H1 (cell line): Measurements from ENCODE around the gene BATF2. TPM values are rescaled to one million over a fixed set of nuclear protein-coding genes. Genes with fewer than 3 reads are reported as not detected.

Experiments used
- CTCF ChIA-PET: fragments of 300-600 bp; sonication (Branson Sonifier 250); formaldehyde crosslinking; loops from one replicate; lab custom pipeline; 2021; ENCODE audit not compliant: partially characterized antibody; lab: Charles Lee
- POLR2A ChIA-PET: fragments of 300-600 bp; sonication (Branson Sonifier 250); formaldehyde crosslinking; loops from one replicate; lab custom pipeline; 2021; ENCODE audit warnings: inconsistent platforms; ENCODE audit not compliant: partially characterized antibody; lab: Charles Lee
- DNase-seq, 2 experiments: peaks; one replicate each; pipeline versions ENCODE4 v3.0.0 to v3.0.0-alpha.2; 2010 to 2022; ENCODE audit warnings: low spot score in 2 of 2, low read depth in 1 of 2, mixed read lengths in 1 of 2
- FAIRE-seq: peaks from 2 replicates; lab custom pipeline; 2011; peaks lifted over from hg19 to GRCh38; lab: Jason Lieb, UNC
- H2AFZ ChIP-seq: 2 replicates; pipeline ENCODE4 v1.8.1; 2012; ENCODE audit warnings: low read length, inconsistent platforms
- H2AK5ac ChIP-seq: 2 replicates; pipeline ENCODE4 v1.6.1; 2013; ENCODE audit warnings: low read depth, low read length
- H2BK120ac ChIP-seq: replicated peaks from 2 replicates; pipeline ENCODE3; 2013; ENCODE audit warnings: low read depth, low read length, inconsistent platforms
- H2BK12ac ChIP-seq: 2 replicates; pipeline ENCODE4 v1.6.1; 2013; ENCODE audit warnings: low read depth, low read length
- H2BK15ac ChIP-seq: 2 replicates; pipeline ENCODE4 v1.6.1; 2013; ENCODE audit warnings: low read length
- H2BK20ac ChIP-seq: 2 replicates; pipeline ENCODE4 v1.6.1; 2013; ENCODE audit warnings: low read length
- H2BK5ac ChIP-seq: 2 replicates; pipeline ENCODE4 v1.6.1; 2013; ENCODE audit warnings: low read depth, low read length
- H3K14ac ChIP-seq: 2 replicates; pipeline ENCODE4 v1.6.1; 2013; ENCODE audit warnings: inconsistent platforms; ENCODE audit not compliant: insufficient read length
- H3K18ac ChIP-seq: 2 replicates; pipeline ENCODE4 v1.6.1; 2013; ENCODE audit warnings: low read length; ENCODE audit errors: extremely low read depth
- H3K23ac ChIP-seq: 2 replicates; pipeline ENCODE4 v1.6.1; 2013; ENCODE audit warnings: inconsistent platforms; ENCODE audit not compliant: insufficient read length
- H3K23me2 ChIP-seq: 2 replicates; pipeline ENCODE4 v1.6.1; 2013; ENCODE audit warnings: low read depth, low read length
- H3K27ac ChIP-seq: 2 replicates; pipeline ENCODE4 v1.6.1; 2011; ENCODE audit warnings: low read depth, low read length, inconsistent platforms
- H3K27me3 ChIP-seq, 4 experiments: replicated peaks in 1 of 4; 1 replicate in 1 of 4; 2 replicates in 3 of 4; pipeline versions ENCODE4 v1.6.1 to v1.8.1; 2011 to 2013; ENCODE audit warnings: low read length in 3 of 4, mild to moderate bottlenecking in 3 of 4, inconsistent platforms in 2 of 4, mixed read lengths in 2 of 4, moderate library complexity in 1 of 4; ENCODE audit not compliant: control insufficient read depth in 3 of 4, insufficient read depth in 3 of 4; ENCODE audit errors: extremely low read depth in 1 of 4
- H3K36me3 ChIP-seq, 4 experiments: 2 replicates each; pipeline versions ENCODE4 v1.6.1 to v1.8.1; 2011 to 2013; ENCODE audit warnings: mild to moderate bottlenecking in 4 of 4, low read length in 3 of 4, moderate library complexity in 2 of 4, control low read depth in 1 of 4, inconsistent platforms in 1 of 4; ENCODE audit not compliant: insufficient read depth in 4 of 4, control insufficient read depth in 2 of 4
- H3K4ac ChIP-seq: replicated peaks from 2 replicates; pipeline ENCODE3; 2013; ENCODE audit warnings: low read length, low read depth, mixed read lengths, inconsistent platforms; ENCODE audit not compliant: insufficient read length
- H3K4me1 ChIP-seq, 4 experiments: replicated peaks in 1 of 4; 1 replicate in 1 of 4; 2 replicates in 3 of 4; pipeline versions ENCODE4 v1.6.1 to v1.8.1; 2011 to 2013; ENCODE audit warnings: low read length in 3 of 4, inconsistent platforms in 2 of 4, mixed read lengths in 1 of 4; ENCODE audit not compliant: insufficient read depth in 4 of 4, control insufficient read depth in 3 of 4
- H3K4me2 ChIP-seq, 2 experiments: 2 replicates each; pipeline versions ENCODE4 v1.6.1 to v1.8.1; 2011 to 2013; ENCODE audit warnings: low read depth in 2 of 2, low read length in 2 of 2, control low read depth in 1 of 2, inconsistent platforms in 1 of 2, mild to moderate bottlenecking in 1 of 2; ENCODE audit not compliant: insufficient read depth in 1 of 2
- H3K4me3 ChIP-seq, 4 experiments: fragments of 200-600, 300-600 bp in 1 of 4; sonication (generic), shearing (Covaris generic), sonication (Bioruptor Twin) in 1 of 4; 2 replicates each; pipeline versions ENCODE4 v1.5.1 to v1.8.1; 2011 to 2016; ENCODE audit warnings: low read length in 4 of 4, low read depth in 3 of 4, control low read depth in 2 of 4, inconsistent platforms in 2 of 4, mild to moderate bottlenecking in 2 of 4, mixed read lengths in 1 of 4, moderate library complexity in 1 of 4; ENCODE audit not compliant: insufficient read depth in 2 of 4; ENCODE audit errors: extremely low read depth in 1 of 4
- H3K56ac ChIP-seq: replicated peaks from 2 replicates; pipeline ENCODE3; 2013; ENCODE audit warnings: low read depth, mild to moderate bottlenecking, mixed read lengths, low read length, inconsistent platforms; ENCODE audit not compliant: insufficient read length
- H3K79me1 ChIP-seq: 2 replicates; pipeline ENCODE4 v1.6.1; 2013; ENCODE audit warnings: low read depth, low read length, control low read depth
- H3K79me2 ChIP-seq, 2 experiments: 2 replicates each; pipeline versions ENCODE4 v1.6.1 to v1.8.1; 2012 to 2013; ENCODE audit warnings: low read length in 2 of 2, mild to moderate bottlenecking in 2 of 2, inconsistent platforms in 1 of 2; ENCODE audit not compliant: insufficient read depth in 2 of 2, control insufficient read depth in 1 of 2
- H3K9ac ChIP-seq, 4 experiments: replicated peaks in 1 of 4; 1 replicate in 1 of 4; 2 replicates in 3 of 4; pipeline versions ENCODE4 v1.6.1 to v1.8.1; 2011 to 2013; ENCODE audit warnings: low read depth in 3 of 4, low read length in 3 of 4, control low read depth in 2 of 4, mild to moderate bottlenecking in 2 of 4, moderate library complexity in 2 of 4, inconsistent platforms in 1 of 4; ENCODE audit errors: extremely low read depth in 1 of 4
- H3K9me3 ChIP-seq, 2 experiments: 2 replicates each; pipeline versions ENCODE4 v1.6.1 to v1.8.1; 2012 to 2013; ENCODE audit warnings: mild to moderate bottlenecking in 2 of 2, moderate library complexity in 2 of 2, control low read depth in 1 of 2, inconsistent platforms in 1 of 2, low read depth in 1 of 2, low read length in 1 of 2, mixed read lengths in 1 of 2; ENCODE audit not compliant: insufficient read depth in 2 of 2
- H4K20me1 ChIP-seq, 2 experiments: replicated peaks in 1 of 2; 2 replicates each; pipeline versions ENCODE3 to v1.8.1; 2011 to 2013; ENCODE audit warnings: inconsistent platforms in 2 of 2, low read length in 2 of 2, mild to moderate bottlenecking in 1 of 2; ENCODE audit not compliant: insufficient read depth in 2 of 2, control insufficient read depth in 1 of 2
- H4K5ac ChIP-seq: 2 replicates; pipeline ENCODE4 v1.6.1; 2013; ENCODE audit warnings: low read length, low read depth, mixed read lengths, inconsistent platforms; ENCODE audit not compliant: insufficient read length
- H4K8ac ChIP-seq: 2 replicates; pipeline ENCODE4 v1.8.0; 2013; ENCODE audit warnings: mild to moderate bottlenecking, moderate library complexity, low read length, inconsistent platforms; ENCODE audit not compliant: insufficient read depth; ENCODE audit errors: extremely low read depth
- H4K91ac ChIP-seq: replicated peaks from 2 replicates; pipeline ENCODE3; 2013; ENCODE audit warnings: low read length, mixed read lengths, inconsistent platforms; ENCODE audit not compliant: insufficient read length
- SIRT6 ChIP-seq: IDR thresholded peaks from one replicate; pipeline ENCODE4 v1.7.1; 2012; ENCODE audit warnings: low read length, inconsistent platforms
- WGBS, 2 experiments: shearing (Covaris generic) in 1 of 2; methylation state at CpG; one replicate each; pipeline versions ENCODE4 v1.1.6 to v1.1.7; 2013 to 2015; ENCODE audit warnings: low lambda C conversion rate in 2 of 2, mixed read lengths in 2 of 2, inconsistent platforms in 1 of 2, low coverage in 1 of 2, missing lambda C conversion rate in 1 of 2; ENCODE audit not compliant: insufficient replicate concordance in 2 of 2, insufficient coverage in 1 of 2, insufficient read length in 1 of 2; ENCODE audit errors: extremely low coverage in 1 of 2, missing lambda C conversion rate in 1 of 2; 5-methylcytosine and 5-hydroxymethylcytosine counted together
- polyA plus RNA-seq, 7 experiments: library from polyadenylated mRNA; depleted of rRNA in 3 of 7; stranded (reverse) in 5 of 7; unstranded in 2 of 7; fragments of >200 nt in 5 of 7; fragments of 200-250 nt in 2 of 7; gene quantifications; 1 replicate in 5 of 7; 2 replicates in 1 of 7; 4 replicates in 1 of 7; pipeline versions ENCODE4 v1.2.1 to v1.2.3, GENCODE V29; 2011 to 2013; ENCODE audit warnings: missing spikeins in 2 of 7, mixed read lengths in 2 of 7
- total RNA-seq: library from RNA; stranded (reverse); fragmentation: NEBNext Ultra II Directional; extraction: Animal tissue kit (Norgen Biotek cat#: 25700); gene quantifications from 2 replicates; pipeline ENCODE4 v1.2.1, GENCODE V29; 2021

BATF2 gene
- total and polyA plus RNA-seq, 2 of the 8 experiments (the other 6 are each of a cell fraction or from before 2014, with no cell fraction given) = 1.4 to 3.1 TPM

GRCh38 chr11:64990222-64990923 is 6.4 kb downstream of the BATF2 start:
- Histone ChIP-seq H4K20me1 (no peaks in the 10 kb centered on the region), H2BK20ac (no peak overlapping the region), H3K27me3 (no peaks in the 10 kb centered on the region; a peak in 1 of 7 replicates), H3K23me2 (no peaks in the 10 kb centered on the region; the same call in 1 of the 2 replicates), H3K4ac (no peak overlapping the region), H2BK12ac (no peak overlapping the region), H3K14ac (no peak overlapping the region), H2BK5ac (no peak overlapping the region), H3K36me3 (no peaks in the 10 kb centered on the region), H2AK5ac (no peak overlapping the region), H3K4me1 (no peaks in the 10 kb centered on the region), H3K9ac (no peak overlapping the region), H3K4me3 (no peak overlapping the region), H3K79me2 (no peaks in the 10 kb centered on the region), H2AFZ (no peak overlapping the region), H4K8ac (no peak overlapping the region), H3K56ac (no peak overlapping the region), H2BK120ac (no peak overlapping the region), H3K18ac (no peak overlapping the region), H2BK15ac (no peak overlapping the region), H4K91ac (no peak overlapping the region), H3K27ac (no peak overlapping the region), H4K5ac (no peak overlapping the region), H3K79me1 (no peaks in the 10 kb centered on the region), H3K4me2 (no peak overlapping the region), H3K9me3 (no peaks in the 10 kb centered on the region), H3K23ac (no peak overlapping the region)
- WGBS, 2 experiments = 88% methylated on average over 15 of the region's 15 CpGs; no CpG with 5 or more reads in 1 of the 2 experiments
- DNase-seq (no peak), FAIRE-seq (no peak)
- CTCF ChIA-PET = interaction anchor here (1.0 to 1.3 kb wide), 3 partner anchors 11 to 43 kb away, joined by 3 to 4 read pairs (median 3); partner anchors contain the start of gene ARL2
- POLR2A ChIA-PET = no interaction called here
- TF ChIP-seq SIRT6 = no peak
